ENCODE measurements around the gene NGB. TPM values are rescaled to one million over a fixed set of nuclear protein-coding genes. Genes with fewer than 3 reads are reported as not detected.

The NGB gene
- total and polyA plus RNA-seq, 2 of the 8 experiments (the other 6 are each of a cell fraction or from before 2014, with no cell fraction given): 0.30 to 0.60 TPM

DNA sequence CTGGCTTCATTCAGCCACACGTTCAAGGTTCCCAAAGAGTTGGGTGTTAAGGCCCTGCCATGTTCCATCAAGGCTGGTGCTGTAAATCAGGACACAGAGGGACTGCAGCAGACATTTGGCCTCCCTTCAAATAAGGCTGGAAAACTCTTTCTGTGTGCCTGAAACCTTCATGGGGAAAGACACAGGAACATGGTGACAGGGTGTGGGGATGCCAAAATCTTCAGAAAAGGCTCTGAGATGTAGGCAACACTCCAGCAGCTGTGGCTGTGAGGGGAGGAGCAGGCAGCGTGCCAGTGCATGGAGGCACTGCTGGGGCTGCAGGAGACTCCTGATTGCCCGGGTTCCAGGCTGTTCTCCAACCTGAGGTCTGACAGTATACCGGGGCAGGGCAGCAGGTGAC is 34.7 kb upstream of the NGB start:
- peaks cover 0 to 5% (median 0%) of the 10 kb centered on the region in 4 experiments; a peak in 3 of 8 replicates for H3K36me3 ChIP-seq (ENCODE audit: control insufficient read depth in 2 of 4, insufficient read depth in 4 of 4, low read length in 3 of 4)
- WGBS, 2 experiments (ENCODE audit: extremely low coverage in 1 of 2, insufficient coverage in 1 of 2, insufficient read length in 1 of 2, insufficient replicate concordance in 2 of 2, low coverage in 1 of 2, low lambda C conversion rate in 2 of 2, missing lambda C conversion rate in 1 of 2): 87% methylated on average over 4 of the region's 4 CpGs; no CpG with 5 or more reads in 1 of the 2 experiments
- H3K9ac ChIP-seq (replicated peaks in 1 of 4; ENCODE audit: extremely low read depth in 1 of 4, low read depth in 3 of 4, low read length in 3 of 4): no peak overlapping the region
- no peak overlapping the region for H2BK20ac ChIP-seq (ENCODE audit: low read length)
- no peak overlapping the region for H4K5ac ChIP-seq (ENCODE audit: insufficient read length, low read depth, low read length)
- ChIA-PET CTCF (ENCODE audit: partially characterized antibody) (interaction anchor here (1.4 to 22.3 kb wide), 4 partner anchors 7 to 30 kb away, joined by 4 to 353 read pairs (median 17); no protein-coding TSS in a partner anchor), POLR2A (ENCODE audit: partially characterized antibody) (interaction anchor here (2.3 kb wide), 1 partner anchor 16 kb away, joined by 7 read pairs; no protein-coding TSS in a partner anchor)
- H3K18ac ChIP-seq (ENCODE audit: extremely low read depth, low read length): no peak overlapping the region
- H2BK12ac ChIP-seq (ENCODE audit: low read depth, low read length): no peak overlapping the region
- TF ChIP-seq RXRA (IDR thresholded peaks at IDR 0.05; ENCODE audit: insufficient read depth, low read depth, low read length): no peak
- no peak overlapping the region for H2BK15ac ChIP-seq (ENCODE audit: low read length)
- H3K56ac ChIP-seq (replicated peaks; ENCODE audit: insufficient read length, low read depth, low read length): no peak overlapping the region
- H3K23me2 ChIP-seq (ENCODE audit: low read depth, low read length): no peaks in the 10 kb centered on the region
- H3K4me1 ChIP-seq (replicated peaks in 1 of 4; ENCODE audit: control insufficient read depth in 3 of 4, insufficient read depth in 4 of 4, low read length in 3 of 4): peaks cover 0 to 8% (median 1%) of the 10 kb centered on the region in 4 experiments; a peak in 2 of 7 replicates
- H2BK120ac ChIP-seq (replicated peaks; ENCODE audit: low read depth, low read length): no peak overlapping the region
- FAIRE-seq: no peak
- no peak overlapping the region for H2AK5ac ChIP-seq (ENCODE audit: low read depth, low read length)
- H3K27ac ChIP-seq (ENCODE audit: low read depth, low read length): no peak overlapping the region
- H3K9me3 ChIP-seq (ENCODE audit: insufficient read depth in 2 of 2, low read depth in 1 of 2, low read length in 1 of 2): no peaks in the 10 kb centered on the region
- no peak overlapping the region for H2BK5ac ChIP-seq (ENCODE audit: low read depth, low read length)
- no peaks in the 10 kb centered on the region for H3K79me2 ChIP-seq (ENCODE audit: control insufficient read depth in 1 of 2, insufficient read depth in 2 of 2, low read length in 2 of 2)
- H3K23ac ChIP-seq (ENCODE audit: insufficient read length): no peak overlapping the region
- H4K20me1 ChIP-seq (replicated peaks in 1 of 2; ENCODE audit: control insufficient read depth in 1 of 2, insufficient read depth in 2 of 2, low read length in 2 of 2): peaks cover 0 to 3% of the 10 kb centered on the region in 2 experiments
- no peaks in the 10 kb centered on the region; the same call in 1 of the 2 replicates for H3K79me1 ChIP-seq (ENCODE audit: low read depth, low read length)
- DNase-seq (ENCODE audit: low read depth in 1 of 2, low spot score in 2 of 2): no peak
- no peak overlapping the region for H2AFZ ChIP-seq (ENCODE audit: low read length)
- no peaks in the 10 kb centered on the region for H3K27me3 ChIP-seq (replicated peaks in 1 of 4; ENCODE audit: control insufficient read depth in 3 of 4, extremely low read depth in 1 of 4, insufficient read depth in 3 of 4, low read length in 3 of 4)
- no peak overlapping the region for H3K14ac ChIP-seq (ENCODE audit: insufficient read length)
- no peak overlapping the region for H3K4me2 ChIP-seq (ENCODE audit: insufficient read depth in 1 of 2, low read depth in 2 of 2, low read length in 2 of 2)
- no peak overlapping the region for H4K91ac ChIP-seq (replicated peaks; ENCODE audit: insufficient read length, low read length)
- H3K4ac ChIP-seq (replicated peaks; ENCODE audit: insufficient read length, low read depth, low read length): no peak overlapping the region
- no peak overlapping the region for H4K8ac ChIP-seq (ENCODE audit: extremely low read depth, insufficient read depth, low read length)
- H3K4me3 ChIP-seq (ENCODE audit: extremely low read depth in 1 of 4, insufficient read depth in 2 of 4, low read depth in 3 of 4, low read length in 4 of 4): no peak overlapping the region

Measured in H1 (cell line).